Loucy (cell line): Measurements from ENCODE around the gene SLC6A19.

Experiments
- H2AFZ ChIP-seq: fragments of 200-600 bp; sonication (generic); 2 replicates; pipeline ENCODE4 v1.6.0; 2016; ENCODE audit warnings: antibody characterized with exemption, mild to moderate bottlenecking, low read length, moderate library complexity
- H3F3A ChIP-seq: fragments of 200-600 bp; 2 replicates; pipeline ENCODE4 v1.6.0; 2016; ENCODE audit warnings: antibody characterized with exemption, low read depth, mild to moderate bottlenecking
- H3K27me3 ChIP-seq: fragments of 200-600 bp; sonication (generic); 2 replicates; pipeline ENCODE4 v1.6.1; 2014; ENCODE audit warnings: low read length, mild to moderate bottlenecking; ENCODE audit not compliant: insufficient read depth, poor library complexity, severe bottlenecking
- H3K36me3 ChIP-seq: fragments of 200-600 bp; sonication (generic); 2 replicates; pipeline ENCODE4 v1.6.1; 2016; ENCODE audit warnings: low read length; ENCODE audit not compliant: insufficient read depth
- H3K4me1 ChIP-seq: fragments of 200-600 bp; sonication (generic); 2 replicates; pipeline ENCODE4 v1.5.1; 2014; ENCODE audit warnings: low read length, mild to moderate bottlenecking; ENCODE audit not compliant: insufficient read depth, poor library complexity, severe bottlenecking
- H3K4me2 ChIP-seq: fragments of 200-600 bp; sonication (generic); 2 replicates; pipeline ENCODE4 v1.6.0; 2014; ENCODE audit warnings: antibody characterized with exemption, low read length, low read depth, mild to moderate bottlenecking; ENCODE audit not compliant: poor library complexity, severe bottlenecking
- H3K4me3 ChIP-seq: fragments of 200-600 bp; sonication (generic); 2 replicates; pipeline ENCODE4 v1.5.1; 2014; ENCODE audit warnings: low read length, mild to moderate bottlenecking, mixed read lengths; ENCODE audit not compliant: poor library complexity, severe bottlenecking
- H3K79me2 ChIP-seq: fragments of 200-600 bp; sonication (generic); 2 replicates; pipeline ENCODE4 v1.6.1; 2014; ENCODE audit warnings: low read length; ENCODE audit not compliant: insufficient read depth
- H3K9ac ChIP-seq: fragments of 200-600 bp; sonication (generic); 2 replicates; pipeline ENCODE4 v1.6.0; 2014; ENCODE audit warnings: mild to moderate bottlenecking, low read depth, low read length, moderate library complexity; ENCODE audit not compliant: poor library complexity, severe bottlenecking
- H3K9me2 ChIP-seq: fragments of 200-600 bp; sonication (generic); replicated peaks from 2 replicates; pipeline ENCODE4 v1.6.1; 2016; ENCODE audit warnings: low read depth, low read length, mixed read lengths
- H3K9me3 ChIP-seq: fragments of 200-600 bp; sonication (generic); 2 replicates; pipeline ENCODE4 v1.6.1; 2014; ENCODE audit warnings: mild to moderate bottlenecking, antibody characterized with exemption, low read length, low read depth; ENCODE audit not compliant: insufficient read depth
- H4K20me1 ChIP-seq: fragments of 200-600 bp; sonication (generic); 2 replicates; pipeline ENCODE4 v1.6.0; 2014; ENCODE audit warnings: antibody characterized with exemption, low read length, mild to moderate bottlenecking; ENCODE audit not compliant: insufficient read depth, poor library complexity, severe bottlenecking
- EZH2phosphoT487 ChIP-seq: fragments of 200-600 bp; IDR thresholded peaks from 2 replicates; pipeline ENCODE4 v1.6.1; 2018; ENCODE audit warnings: antibody characterized with exemption, mild to moderate bottlenecking, moderate library complexity, borderline replicate concordance
- TF ChIP-seq, protein P1 (sequence below): fragments of 200-600 bp; sonication (generic); conservative IDR thresholded peaks from 2 replicates; pipeline ENCODE4 v1.5.1; 2014; ENCODE audit warnings: mild to moderate bottlenecking, antibody characterized with exemption, low read length

Gene SLC6A19

DNA sequence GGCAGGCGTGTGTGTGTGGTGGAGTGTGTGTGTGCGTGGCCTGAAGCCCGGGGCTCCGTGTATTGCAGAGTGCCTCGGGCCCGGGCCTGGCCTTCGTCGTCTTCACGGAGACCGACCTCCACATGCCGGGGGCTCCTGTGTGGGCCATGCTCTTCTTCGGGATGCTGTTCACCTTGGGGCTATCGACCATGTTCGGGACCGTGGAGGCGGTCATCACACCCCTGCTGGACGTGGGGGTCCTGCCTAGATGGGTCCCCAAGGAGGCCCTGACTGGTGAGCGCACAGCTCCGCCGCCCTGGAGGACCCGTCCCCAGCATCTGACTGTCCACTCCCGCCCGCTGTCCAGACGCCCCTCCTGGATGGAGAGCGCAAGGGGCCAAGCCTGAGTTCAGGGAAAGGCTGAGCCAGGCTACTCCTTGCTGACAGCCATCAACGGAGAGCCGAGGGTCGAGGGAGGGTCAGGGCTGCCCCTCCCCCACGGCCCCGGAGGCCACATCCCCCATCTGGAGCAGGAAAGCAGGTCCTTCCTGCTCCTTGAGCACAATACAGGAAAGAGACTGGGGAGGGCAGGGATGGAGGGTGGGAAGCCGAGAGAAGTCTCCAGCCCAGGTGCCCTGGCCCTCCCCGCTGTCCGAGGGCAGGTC lies 42.2 kb downstream of the SLC6A19 start:
- H2AFZ ChIP-seq, result no peak overlapping the region
- no peak overlapping the region for H3K4me3 ChIP-seq
- H3K9me2 ChIP-seq, result no peaks in the 10 kb centered on the region
- H3K4me2 ChIP-seq, result no peak overlapping the region
- H4K20me1 ChIP-seq, result no peaks in the 10 kb centered on the region
- H3K9ac ChIP-seq, result no peak overlapping the region
- no peaks in the 10 kb centered on the region for H3K9me3 ChIP-seq
- H3K36me3 ChIP-seq, result no peaks in the 10 kb centered on the region
- no peaks in the 10 kb centered on the region for H3K4me1 ChIP-seq
- no peaks in the 10 kb centered on the region for H3K27me3 ChIP-seq
- no peaks in the 10 kb centered on the region for H3K79me2 ChIP-seq
- TF ChIP-seq, protein P1, sequence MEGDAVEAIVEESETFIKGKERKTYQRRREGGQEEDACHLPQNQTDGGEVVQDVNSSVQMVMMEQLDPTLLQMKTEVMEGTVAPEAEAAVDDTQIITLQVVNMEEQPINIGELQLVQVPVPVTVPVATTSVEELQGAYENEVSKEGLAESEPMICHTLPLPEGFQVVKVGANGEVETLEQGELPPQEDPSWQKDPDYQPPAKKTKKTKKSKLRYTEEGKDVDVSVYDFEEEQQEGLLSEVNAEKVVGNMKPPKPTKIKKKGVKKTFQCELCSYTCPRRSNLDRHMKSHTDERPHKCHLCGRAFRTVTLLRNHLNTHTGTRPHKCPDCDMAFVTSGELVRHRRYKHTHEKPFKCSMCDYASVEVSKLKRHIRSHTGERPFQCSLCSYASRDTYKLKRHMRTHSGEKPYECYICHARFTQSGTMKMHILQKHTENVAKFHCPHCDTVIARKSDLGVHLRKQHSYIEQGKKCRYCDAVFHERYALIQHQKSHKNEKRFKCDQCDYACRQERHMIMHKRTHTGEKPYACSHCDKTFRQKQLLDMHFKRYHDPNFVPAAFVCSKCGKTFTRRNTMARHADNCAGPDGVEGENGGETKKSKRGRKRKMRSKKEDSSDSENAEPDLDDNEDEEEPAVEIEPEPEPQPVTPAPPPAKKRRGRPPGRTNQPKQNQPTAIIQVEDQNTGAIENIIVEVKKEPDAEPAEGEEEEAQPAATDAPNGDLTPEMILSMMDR, result no peak
- TF ChIP-seq EZH2phosphoT487, result no peak
- no peaks in the 10 kb centered on the region for H3F3A ChIP-seq

DNA sequence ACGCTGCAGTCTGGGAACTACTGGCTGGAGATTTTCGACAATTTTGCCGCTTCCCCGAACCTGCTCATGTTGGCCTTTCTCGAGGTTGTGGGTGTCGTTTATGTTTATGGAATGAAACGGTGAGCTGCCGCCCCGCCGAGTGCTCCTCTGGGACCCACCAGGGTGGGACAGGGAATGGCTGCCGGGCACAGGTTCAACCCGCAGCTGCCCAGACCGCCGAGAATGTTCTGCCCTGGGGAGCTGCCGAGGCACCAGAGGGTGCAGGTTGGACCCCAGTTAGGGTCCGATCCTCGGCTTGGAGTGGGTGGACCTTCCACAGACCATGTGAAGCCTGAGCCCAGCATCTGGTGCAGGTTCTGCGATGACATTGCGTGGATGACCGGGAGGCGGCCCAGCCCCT lies 42.9 kb downstream of the SLC6A19 start:
- Histone ChIP-seq H2AFZ (no peak overlapping the region), H3K27me3 (no peaks in the 10 kb centered on the region), H3K36me3 (no peaks in the 10 kb centered on the region), H3K4me1 (no peaks in the 10 kb centered on the region), H3K9me3 (no peaks in the 10 kb centered on the region), H4K20me1 (no peaks in the 10 kb centered on the region), H3F3A (no peaks in the 10 kb centered on the region), H3K79me2 (no peaks in the 10 kb centered on the region), H3K9me2 (no peaks in the 10 kb centered on the region), H3K9ac (no peak overlapping the region), H3K4me3 (no peak overlapping the region), H3K4me2 (no peak overlapping the region)
- TF ChIP-seq, protein P1, result no peak
- TF ChIP-seq EZH2phosphoT487, result no peak

DNA sequence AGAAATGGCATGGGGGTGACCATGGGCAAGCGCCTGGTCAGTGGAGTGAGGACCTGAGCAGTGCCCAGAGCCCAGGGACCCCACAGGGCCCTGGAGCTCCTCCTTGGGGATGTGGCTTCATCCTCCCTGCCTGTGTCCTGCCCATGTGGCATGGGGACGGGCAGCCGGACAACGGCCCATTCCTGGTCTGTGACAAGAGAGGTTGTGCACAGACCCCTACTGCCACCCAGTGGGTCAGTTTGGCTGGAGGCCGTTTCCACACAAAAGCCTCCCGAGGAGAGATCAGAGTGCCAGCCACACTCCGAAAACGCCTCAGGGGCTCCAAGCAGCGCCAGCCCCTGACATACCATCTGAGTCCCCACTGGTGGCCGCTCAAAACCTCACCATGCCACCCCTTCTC lies 43.6 kb downstream of the SLC6A19 start:
- no peaks in the 10 kb centered on the region for H3K36me3 ChIP-seq
- no peak overlapping the region for H3K4me2 ChIP-seq
- H3F3A ChIP-seq, result no peaks in the 10 kb centered on the region
- no peaks in the 10 kb centered on the region for H4K20me1 ChIP-seq
- H3K9ac ChIP-seq, result no peak overlapping the region
- H3K4me3 ChIP-seq, result no peak overlapping the region
- no peaks in the 10 kb centered on the region for H3K9me3 ChIP-seq
- H3K9me2 ChIP-seq, result no peaks in the 10 kb centered on the region
- no peaks in the 10 kb centered on the region for H3K27me3 ChIP-seq
- TF ChIP-seq, protein P1, result peak; percentile 32
- TF ChIP-seq EZH2phosphoT487, result no peak
- no peaks in the 10 kb centered on the region for H3K79me2 ChIP-seq
- H3K4me1 ChIP-seq, result no peaks in the 10 kb centered on the region
- no peak overlapping the region for H2AFZ ChIP-seq
